ENCODE data around the gene COPZ1. TPM values are rescaled to one million over a fixed set of nuclear protein-coding genes. Genes with fewer than 3 reads are reported as not detected.

The COPZ1 gene
- total RNA-seq, 1 donor from 2014 or later, result 173 TPM

GRCh38 chr12:54386403-54387113, 61.6 kb downstream of the COPZ1 start:
- peaks cover 27% of the 10 kb centered on the region for H3K4me1 Mint-ChIP-seq (ENCODE audit: low read depth)
- H3K36me3 Mint-ChIP-seq (ENCODE audit: insufficient read depth), result no peaks in the 10 kb centered on the region
- DNase-seq (ENCODE audit: low spot score, unreplicated experiment), result no peak
- H3K27ac Mint-ChIP-seq, result no peak overlapping the region
- H3K9me3 Mint-ChIP-seq (ENCODE audit: low read depth), result no peaks in the 10 kb centered on the region
- peaks cover 3% of the 10 kb centered on the region for H3K27me3 Mint-ChIP-seq
- TF ChIP-seq CTCF (IDR thresholded peaks at IDR 0.05; ENCODE audit: unreplicated experiment), result no peak
- no peak overlapping the region for H3K4me3 Mint-ChIP-seq (ENCODE audit: low read depth)

GRCh38 chr12:54387114-54387467, 62.2 kb downstream of the COPZ1 start:
- Mint-ChIP-seq H3K4me1 (ENCODE audit: low read depth) (peaks cover 29% of the 10 kb centered on the region), H3K4me3 (ENCODE audit: low read depth) (no peak overlapping the region)

GRCh38 chr12:54388237-54389133, 63.6 kb downstream of the COPZ1 start:
- no peak for TF ChIP-seq CTCF (IDR thresholded peaks at IDR 0.05; ENCODE audit: unreplicated experiment)
- H3K9me3 Mint-ChIP-seq (ENCODE audit: low read depth), result no peaks in the 10 kb centered on the region
- DNase-seq (ENCODE audit: low spot score, unreplicated experiment), result no peak
- peaks cover 30% of the 10 kb centered on the region for H3K4me1 Mint-ChIP-seq (ENCODE audit: low read depth)
- peaks cover 1% of the 10 kb centered on the region for H3K36me3 Mint-ChIP-seq (ENCODE audit: insufficient read depth)
- peaks cover 7% of the 10 kb centered on the region for H3K27me3 Mint-ChIP-seq
- no peak overlapping the region for H3K4me3 Mint-ChIP-seq (ENCODE audit: low read depth)
- H3K27ac Mint-ChIP-seq, result peak overlapping the region; percentile 86

More at GRCh38 chr12:54387114-54387467, 62.2 kb downstream of the COPZ1 start:
- Mint-ChIP-seq H3K9me3 (ENCODE audit: low read depth) (no peaks in the 10 kb centered on the region), H3K27ac (peak overlapping the region; percentile 1), H3K36me3 (ENCODE audit: insufficient read depth) (peaks cover 1% of the 10 kb centered on the region), H3K27me3 (peaks cover 7% of the 10 kb centered on the region)
- TF ChIP-seq CTCF (IDR thresholded peaks at IDR 0.05; ENCODE audit: unreplicated experiment), result no peak
- no peak for DNase-seq (ENCODE audit: low spot score, unreplicated experiment)

- TF ChIP-seq CTCF (IDR thresholded peaks at IDR 0.05; ENCODE audit: unreplicated experiment), result no peak
- DNase-seq (ENCODE audit: low spot score, unreplicated experiment), result no peak
- peaks cover 7% of the 10 kb centered on the region for H3K27me3 Mint-ChIP-seq
- peak overlapping the region; percentile 58 for H3K4me3 Mint-ChIP-seq (ENCODE audit: low read depth)
- H3K9me3 Mint-ChIP-seq (ENCODE audit: low read depth), result no peaks in the 10 kb centered on the region
- H3K36me3 Mint-ChIP-seq (ENCODE audit: insufficient read depth), result peaks cover 1% of the 10 kb centered on the region
- H3K27ac Mint-ChIP-seq, result no peak overlapping the region
- H3K4me1 Mint-ChIP-seq (ENCODE audit: low read depth), result peaks cover 30% of the 10 kb centered on the region
Measured at GRCh38 chr12:54389134-54389508, 64.2 kb downstream of the COPZ1 start.

- DNase-seq (ENCODE audit: low spot score, unreplicated experiment), result no peak
- Mint-ChIP-seq H3K4me3 (ENCODE audit: low read depth) (peak overlapping the region; percentile 58), H3K27me3 (peaks cover 7% of the 10 kb centered on the region), H3K4me1 (ENCODE audit: low read depth) (peaks cover 28% of the 10 kb centered on the region), H3K9me3 (ENCODE audit: low read depth) (no peaks in the 10 kb centered on the region), H3K27ac (no peak overlapping the region), H3K36me3 (ENCODE audit: insufficient read depth) (peaks cover 4% of the 10 kb centered on the region)
- no peak for TF ChIP-seq CTCF (IDR thresholded peaks at IDR 0.05; ENCODE audit: unreplicated experiment)
Measured at GRCh38 chr12:54389607-54390175, 64.8 kb downstream of the COPZ1 start.

Data from progenitor cell of endocrine pancreas (in vitro differentiated cells).